ENCODE results near the gene PRDM5.

DNA sequence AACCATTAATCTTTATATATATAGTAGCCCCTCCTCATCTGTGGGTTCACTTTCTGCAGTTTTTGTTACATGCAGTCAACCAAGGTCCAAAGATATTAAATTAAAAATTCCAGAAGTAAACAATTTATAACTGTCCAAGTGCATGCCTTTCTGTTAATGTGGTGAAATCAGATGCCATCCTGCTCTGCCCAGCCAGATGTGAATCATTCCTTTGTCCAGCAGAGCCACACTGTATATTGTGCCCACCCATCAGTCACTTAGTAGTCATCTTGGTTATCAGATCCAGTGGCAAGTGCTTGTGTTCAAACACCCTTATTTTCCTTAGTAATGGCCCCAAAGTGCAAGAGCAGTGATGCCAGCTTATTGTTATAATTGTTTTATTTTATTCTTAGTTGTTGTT lies 17.2 kb upstream of the PRDM5 start:
- TF ChIP-seq, protein P1, sequence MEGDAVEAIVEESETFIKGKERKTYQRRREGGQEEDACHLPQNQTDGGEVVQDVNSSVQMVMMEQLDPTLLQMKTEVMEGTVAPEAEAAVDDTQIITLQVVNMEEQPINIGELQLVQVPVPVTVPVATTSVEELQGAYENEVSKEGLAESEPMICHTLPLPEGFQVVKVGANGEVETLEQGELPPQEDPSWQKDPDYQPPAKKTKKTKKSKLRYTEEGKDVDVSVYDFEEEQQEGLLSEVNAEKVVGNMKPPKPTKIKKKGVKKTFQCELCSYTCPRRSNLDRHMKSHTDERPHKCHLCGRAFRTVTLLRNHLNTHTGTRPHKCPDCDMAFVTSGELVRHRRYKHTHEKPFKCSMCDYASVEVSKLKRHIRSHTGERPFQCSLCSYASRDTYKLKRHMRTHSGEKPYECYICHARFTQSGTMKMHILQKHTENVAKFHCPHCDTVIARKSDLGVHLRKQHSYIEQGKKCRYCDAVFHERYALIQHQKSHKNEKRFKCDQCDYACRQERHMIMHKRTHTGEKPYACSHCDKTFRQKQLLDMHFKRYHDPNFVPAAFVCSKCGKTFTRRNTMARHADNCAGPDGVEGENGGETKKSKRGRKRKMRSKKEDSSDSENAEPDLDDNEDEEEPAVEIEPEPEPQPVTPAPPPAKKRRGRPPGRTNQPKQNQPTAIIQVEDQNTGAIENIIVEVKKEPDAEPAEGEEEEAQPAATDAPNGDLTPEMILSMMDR (IDR thresholded peaks at IDR 0.05; ENCODE audit: low read length): no peak
- TF ChIP-seq EZH2 (IDR thresholded peaks at IDR 0.05; ENCODE audit: borderline replicate concordance, low read length): no peak

All from OCI-LY1 (cell line).